Activated naive CD4-positive, alpha-beta T cell treated with anti-CD3 and anti-CD28 coated beads, Interleukin-2, amount 50 U/mL, for 24 hours (primary cell): Measurements from ENCODE around the gene TMEM184B.

Source experiments
- H3K27ac Mint-ChIP-seq: one replicate; pipeline ENCODE4 v1.8.0; 2021; ENCODE audit warnings: mild to moderate bottlenecking, mixed read lengths
- H3K27me3 Mint-ChIP-seq: one replicate; pipeline ENCODE4 v1.8.0; 2021; ENCODE audit warnings: mixed read lengths
- H3K36me3 Mint-ChIP-seq: one replicate; pipeline ENCODE4 v1.8.0; 2021; ENCODE audit warnings: mixed read lengths
- H3K4me1 Mint-ChIP-seq: one replicate; pipeline ENCODE4 v1.8.0; 2021; ENCODE audit warnings: mixed read lengths
- H3K4me3 Mint-ChIP-seq: one replicate; pipeline ENCODE4 v1.8.0; 2021; ENCODE audit warnings: mild to moderate bottlenecking, mixed read lengths
- H3K9me3 Mint-ChIP-seq: one replicate; pipeline ENCODE4 v1.8.0; 2021; ENCODE audit warnings: mixed read lengths

TMEM184B gene

DNA sequence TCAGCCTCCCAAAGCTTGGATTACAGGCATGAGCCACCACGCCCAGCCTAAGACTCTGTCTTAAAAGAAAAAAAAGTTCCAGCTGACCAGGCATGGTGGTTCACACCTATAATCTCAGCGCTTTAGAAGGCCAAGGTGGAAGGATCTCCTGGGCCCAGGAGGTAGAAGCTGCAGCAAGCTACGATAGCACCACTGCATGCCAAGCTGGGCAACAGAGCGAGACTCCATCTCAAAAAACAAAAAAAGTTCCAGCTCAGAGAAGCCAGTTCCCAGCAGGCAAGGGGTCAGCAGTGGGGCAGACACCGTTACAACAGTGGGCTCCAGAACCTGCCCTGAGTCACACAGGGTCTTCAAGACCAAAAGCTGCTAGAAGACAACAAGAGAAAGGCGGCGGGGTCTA lies 3.3 kb downstream of the TMEM184B start:
- Mint-ChIP-seq H3K4me3 (no peak overlapping the region), H3K4me1 (peaks cover 65% of the 10 kb centered on the region), H3K27ac (no peak overlapping the region), H3K9me3 (no peaks in the 10 kb centered on the region), H3K27me3 (no peaks in the 10 kb centered on the region), H3K36me3 (no peaks in the 10 kb centered on the region)

DNA sequence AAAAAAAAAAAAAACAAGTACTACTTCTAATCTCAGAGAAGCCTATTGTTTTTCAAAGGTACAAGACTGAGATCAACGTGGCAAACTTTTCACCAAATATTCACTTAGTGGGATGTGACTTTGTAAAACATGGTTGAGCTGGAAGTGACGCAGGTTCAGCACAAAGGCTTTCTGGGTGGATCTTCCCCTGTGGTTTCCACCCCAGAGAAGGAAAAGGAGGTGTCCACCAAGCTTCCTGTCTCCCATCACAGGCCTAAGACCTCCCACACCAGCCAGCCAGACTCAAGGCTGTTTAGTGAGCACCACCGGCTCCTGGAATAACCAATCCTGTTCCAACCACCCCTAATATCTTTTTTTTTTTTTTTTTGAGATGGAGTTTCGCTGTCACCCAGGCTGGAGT lies 5.7 kb downstream of the TMEM184B start:
- no peaks in the 10 kb centered on the region for H3K27me3 Mint-ChIP-seq
- peak overlapping the region; percentile 42 for H3K4me3 Mint-ChIP-seq
- H3K27ac Mint-ChIP-seq, result peak overlapping the region; percentile 63
- H3K9me3 Mint-ChIP-seq, result no peaks in the 10 kb centered on the region
- H3K36me3 Mint-ChIP-seq, result peaks cover 3% of the 10 kb centered on the region
- peaks cover 66% of the 10 kb centered on the region for H3K4me1 Mint-ChIP-seq

DNA sequence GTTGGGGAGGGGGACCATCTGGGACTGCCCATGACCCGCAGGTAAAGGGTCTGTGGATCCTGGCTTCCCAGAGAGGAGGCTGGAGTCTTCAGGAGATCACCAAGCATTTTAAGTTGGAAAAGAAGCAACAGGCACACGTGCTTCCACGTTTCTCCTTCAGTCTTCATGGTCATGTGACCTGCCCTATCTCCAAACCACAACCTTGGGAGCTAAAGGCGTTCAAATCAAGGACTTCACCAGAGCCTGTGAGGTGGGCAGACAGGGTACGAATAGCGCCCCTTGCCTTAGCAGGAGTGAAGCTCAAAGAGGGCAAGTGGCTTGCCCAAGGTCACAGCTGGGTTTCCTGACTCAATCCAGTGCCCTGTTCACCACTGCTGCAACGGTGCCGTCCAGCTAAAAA lies 6.7 kb downstream of the TMEM184B start:
- no peak overlapping the region for H3K4me3 Mint-ChIP-seq

DNA sequence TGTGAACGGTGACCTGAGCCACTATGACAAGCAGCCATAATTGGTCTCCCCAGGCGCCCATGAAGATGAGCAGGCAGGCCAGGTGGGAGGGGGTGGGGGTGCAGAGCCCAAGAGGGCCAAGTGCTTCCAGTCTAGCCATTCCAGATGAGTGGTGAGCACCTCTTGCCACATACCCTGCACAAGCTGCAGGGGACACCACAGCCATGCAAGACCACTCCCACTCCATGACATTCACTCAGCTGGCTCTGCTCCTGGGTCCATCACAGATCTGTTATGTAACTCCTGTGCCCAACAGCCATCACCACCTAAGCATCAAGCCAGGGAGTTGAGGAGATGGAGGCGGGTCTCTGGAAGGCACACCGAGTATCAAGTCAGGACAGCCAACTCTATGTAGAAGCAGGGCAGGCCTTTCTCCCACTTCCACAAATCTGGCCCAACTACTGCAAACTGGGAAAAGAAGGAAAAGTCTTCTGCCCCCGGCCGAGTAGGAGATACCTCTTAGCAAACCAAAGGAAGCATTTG lies 8.4 kb downstream of the TMEM184B start:
- Mint-ChIP-seq H3K4me3 (no peak overlapping the region), H3K27me3 (no peaks in the 10 kb centered on the region), H3K4me1 (peaks cover 59% of the 10 kb centered on the region), H3K27ac (no peak overlapping the region), H3K36me3 (peaks cover 3% of the 10 kb centered on the region), H3K9me3 (no peaks in the 10 kb centered on the region)

More for the DNA sequence above, 6.7 kb downstream of the TMEM184B start:
- Mint-ChIP-seq H3K27ac (peak overlapping the region; percentile 68), H3K9me3 (no peaks in the 10 kb centered on the region), H3K4me1 (peaks cover 64% of the 10 kb centered on the region), H3K27me3 (no peaks in the 10 kb centered on the region), H3K36me3 (peaks cover 3% of the 10 kb centered on the region)

DNA sequence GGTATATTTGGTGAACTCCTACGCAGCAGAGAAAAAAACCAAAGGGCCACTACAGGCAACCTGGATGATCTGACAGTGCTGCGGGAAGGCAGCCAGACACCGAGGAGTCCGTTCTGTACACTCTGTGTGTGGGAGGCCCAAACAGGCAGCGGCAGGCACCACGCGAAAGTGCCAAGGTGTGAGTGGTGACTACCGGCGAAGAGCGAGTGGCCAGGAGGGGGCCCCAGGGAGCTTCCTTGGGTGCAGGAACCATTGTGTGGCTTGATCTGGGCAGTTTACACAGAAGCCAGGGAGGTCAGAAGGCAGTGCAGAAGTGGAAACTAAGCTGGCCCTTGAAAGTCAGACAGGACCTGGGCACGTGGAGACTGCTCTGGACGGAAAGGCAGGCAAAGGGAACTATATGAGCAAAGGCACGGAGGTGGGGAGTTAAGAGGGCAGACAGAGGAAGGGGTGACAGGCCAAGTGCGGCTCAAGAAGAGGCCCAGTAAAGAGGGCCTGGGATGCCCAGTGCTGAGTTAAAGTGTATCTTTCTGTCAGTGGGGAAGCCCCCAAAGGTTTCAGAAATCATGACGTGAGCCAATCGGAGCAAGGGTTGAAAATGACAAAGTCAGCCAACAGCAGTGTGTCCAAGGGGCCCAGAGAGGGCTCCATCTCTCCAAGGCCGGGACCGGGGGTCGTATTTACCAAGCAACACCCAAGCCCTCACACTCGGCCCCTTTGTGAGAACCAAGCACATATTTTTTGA lies 10.6 kb downstream of the TMEM184B start:
- H3K4me3 Mint-ChIP-seq, result no peak overlapping the region

DNA sequence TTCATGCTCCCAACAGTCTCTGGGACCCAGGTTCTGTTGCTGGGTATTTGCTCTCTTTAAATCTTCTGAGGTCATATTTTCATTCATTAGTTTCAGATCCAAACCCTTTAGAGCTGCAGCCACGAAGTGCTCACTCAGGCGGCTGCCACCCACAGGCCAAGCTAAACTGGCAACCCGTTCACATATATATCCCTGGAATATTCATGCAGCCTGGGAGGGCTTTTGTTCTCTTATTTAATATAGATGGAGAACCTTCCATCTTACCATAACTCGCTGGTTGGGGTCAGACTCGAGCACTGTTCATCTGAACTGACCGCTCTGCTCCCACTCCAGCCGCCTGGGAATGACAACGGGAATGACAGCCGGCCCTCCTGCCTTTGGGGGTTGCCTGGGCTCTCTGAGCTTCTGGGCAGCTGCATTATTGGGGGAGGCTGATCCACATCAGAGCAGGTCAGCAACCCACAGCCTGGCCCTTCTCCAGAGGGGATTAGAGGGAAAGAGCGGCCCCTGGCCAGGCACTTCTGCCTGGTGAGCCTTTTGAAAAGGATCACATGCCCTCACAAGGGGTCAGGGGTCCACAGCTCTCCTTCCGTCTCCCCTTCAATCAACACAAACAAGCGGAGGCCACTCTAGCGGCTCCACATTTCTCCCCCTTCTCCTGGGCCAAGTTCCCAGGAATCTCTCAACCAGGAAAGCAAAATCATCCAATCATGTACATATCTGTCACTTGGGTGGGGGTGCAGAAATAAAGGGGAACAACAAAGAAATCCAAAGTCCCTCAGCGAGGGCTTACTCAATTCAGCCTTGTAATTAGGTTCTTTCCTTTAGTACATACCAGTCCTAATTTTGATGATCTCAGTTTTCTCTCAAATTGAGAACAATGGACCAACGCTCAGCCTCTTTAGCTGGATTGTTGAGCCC lies 11.8 kb downstream of the TMEM184B start:
- H3K9me3 Mint-ChIP-seq, result no peaks in the 10 kb centered on the region
- H3K27me3 Mint-ChIP-seq, result no peaks in the 10 kb centered on the region
- H3K36me3 Mint-ChIP-seq, result peaks cover 3% of the 10 kb centered on the region
- H3K27ac Mint-ChIP-seq, result peak overlapping the region; percentile 7
- H3K4me1 Mint-ChIP-seq, result peaks cover 40% of the 10 kb centered on the region
- H3K4me3 Mint-ChIP-seq, result no peak overlapping the region

More for the DNA sequence above, 10.6 kb downstream of the TMEM184B start:
- Mint-ChIP-seq H3K9me3 (no peaks in the 10 kb centered on the region), H3K4me1 (peaks cover 48% of the 10 kb centered on the region), H3K36me3 (peaks cover 3% of the 10 kb centered on the region), H3K27me3 (no peaks in the 10 kb centered on the region), H3K27ac (no peak overlapping the region)

DNA sequence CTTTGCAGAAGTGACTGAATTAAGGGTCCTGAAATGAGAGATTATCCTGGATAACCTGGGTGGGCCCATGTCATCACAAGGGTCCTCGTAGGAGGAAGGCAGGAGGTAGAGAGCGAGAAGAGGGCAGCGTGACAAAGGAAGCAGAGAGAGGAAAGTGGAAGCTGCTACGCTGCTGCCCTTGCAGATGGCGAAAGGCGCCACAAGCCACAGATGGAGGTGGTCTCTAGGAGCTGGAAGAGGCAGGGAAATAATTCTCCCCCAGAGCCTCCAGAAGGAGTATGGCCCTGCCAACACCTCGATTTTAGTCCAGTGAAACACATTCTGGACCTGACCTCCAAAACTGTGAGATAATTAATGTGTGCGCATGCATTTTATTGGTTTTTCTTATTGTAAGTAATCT lies 13.4 kb downstream of the TMEM184B start:
- no peak overlapping the region for H3K4me3 Mint-ChIP-seq
- H3K4me1 Mint-ChIP-seq, result peaks cover 33% of the 10 kb centered on the region
- H3K36me3 Mint-ChIP-seq, result peaks cover 3% of the 10 kb centered on the region
- H3K27me3 Mint-ChIP-seq, result no peaks in the 10 kb centered on the region
- no peak overlapping the region for H3K27ac Mint-ChIP-seq
- no peaks in the 10 kb centered on the region for H3K9me3 Mint-ChIP-seq

DNA sequence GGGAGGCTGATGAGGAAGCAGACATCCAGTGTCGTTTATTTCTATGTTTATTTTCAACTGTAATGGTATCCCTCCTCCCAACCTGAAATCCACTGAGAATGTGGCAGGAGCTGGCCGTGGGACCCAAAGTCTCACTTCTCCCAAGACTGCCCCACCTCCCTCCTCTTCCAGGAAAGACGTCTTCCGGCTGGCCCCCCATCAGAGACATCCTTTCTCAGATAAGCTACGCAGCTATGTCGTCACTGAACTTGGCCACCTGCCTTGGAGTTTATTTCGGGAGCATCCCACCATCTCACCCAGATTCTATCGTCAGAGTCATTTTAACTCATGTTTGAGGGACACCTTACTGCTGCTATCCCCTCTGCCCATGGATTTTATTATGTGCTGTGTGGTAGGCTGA lies 13.9 kb downstream of the TMEM184B start:
- H3K9me3 Mint-ChIP-seq, result no peaks in the 10 kb centered on the region
- H3K4me1 Mint-ChIP-seq, result peaks cover 31% of the 10 kb centered on the region
- H3K4me3 Mint-ChIP-seq, result no peak overlapping the region
- H3K27me3 Mint-ChIP-seq, result no peaks in the 10 kb centered on the region
- H3K27ac Mint-ChIP-seq, result no peak overlapping the region
- H3K36me3 Mint-ChIP-seq, result peaks cover 3% of the 10 kb centered on the region

DNA sequence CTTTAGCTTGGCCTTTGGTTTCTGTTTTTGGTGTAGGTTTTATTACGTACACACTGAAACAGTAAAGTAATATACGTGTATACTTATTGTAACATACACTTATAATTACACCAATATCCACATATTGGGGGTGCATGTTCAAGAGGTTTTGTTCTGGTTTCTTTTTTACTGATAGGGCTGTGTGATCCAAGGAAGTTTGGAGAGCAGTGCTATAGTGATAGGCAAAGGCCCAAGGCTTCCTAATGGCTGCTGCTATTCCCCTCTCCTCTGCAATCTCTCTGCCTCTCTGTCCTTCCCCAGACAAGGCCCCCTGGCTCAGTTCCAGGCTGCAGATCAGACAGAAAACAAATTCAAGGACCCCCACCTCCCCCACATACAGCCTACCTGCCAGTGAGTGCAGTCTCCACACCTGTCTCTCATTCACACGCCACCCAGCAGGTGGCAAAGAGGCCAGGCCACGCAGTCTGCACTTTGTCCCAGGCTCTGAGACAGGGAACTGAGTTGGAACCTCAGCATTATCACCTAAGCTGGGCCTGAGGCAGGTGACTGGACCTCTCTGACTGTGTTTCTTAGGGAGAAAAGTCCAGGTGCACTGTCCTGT lies 15.1 kb downstream of the TMEM184B start:
- H3K27ac Mint-ChIP-seq, result no peak overlapping the region
- no peaks in the 10 kb centered on the region for H3K9me3 Mint-ChIP-seq
- H3K27me3 Mint-ChIP-seq, result no peaks in the 10 kb centered on the region
- H3K4me3 Mint-ChIP-seq, result no peak overlapping the region
- peaks cover 3% of the 10 kb centered on the region for H3K36me3 Mint-ChIP-seq
- peaks cover 29% of the 10 kb centered on the region for H3K4me1 Mint-ChIP-seq

DNA sequence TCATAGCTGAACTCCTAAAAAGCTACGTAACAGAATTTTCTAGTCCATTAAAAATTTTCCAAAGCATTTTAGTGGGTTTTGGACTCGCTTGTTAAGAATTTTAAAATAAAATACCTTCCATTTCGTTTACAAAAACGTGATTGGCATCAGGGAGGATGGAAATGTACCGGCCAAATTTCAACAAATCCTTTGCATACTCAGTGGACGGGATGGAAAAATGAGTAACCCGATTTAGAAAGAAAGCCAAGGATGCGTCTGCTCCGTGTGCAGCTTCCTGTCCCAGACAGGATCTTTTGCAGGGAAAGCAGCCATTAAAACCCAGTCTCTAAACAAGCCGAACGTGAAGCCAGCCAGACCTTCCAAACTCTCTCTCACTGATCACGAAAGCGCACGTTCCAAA lies 15.6 kb downstream of the TMEM184B start:
- peaks cover 28% of the 10 kb centered on the region for H3K4me1 Mint-ChIP-seq
- no peaks in the 10 kb centered on the region for H3K9me3 Mint-ChIP-seq
- H3K4me3 Mint-ChIP-seq, result no peak overlapping the region
- peaks cover under 1% of the 10 kb centered on the region for H3K36me3 Mint-ChIP-seq
- no peak overlapping the region for H3K27ac Mint-ChIP-seq
- no peaks in the 10 kb centered on the region for H3K27me3 Mint-ChIP-seq

DNA sequence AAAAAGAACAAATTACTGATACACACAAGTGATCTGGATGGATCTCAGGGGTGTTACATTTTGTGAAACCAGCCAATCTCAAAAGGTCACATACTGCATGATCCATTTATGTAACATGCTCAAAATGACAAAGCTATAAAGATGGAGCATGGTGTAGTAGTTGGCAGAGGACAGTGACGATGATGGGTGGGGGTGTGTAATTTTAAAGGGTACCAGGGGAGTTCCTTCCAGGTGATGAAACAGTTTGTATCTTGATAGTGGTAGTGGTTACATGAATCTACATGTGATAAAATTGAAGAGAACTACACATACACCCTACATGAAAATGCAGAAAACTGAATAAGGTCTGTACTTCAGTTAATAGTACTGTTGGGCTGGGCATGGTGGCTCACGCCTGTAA lies 17.1 kb downstream of the TMEM184B start:
- Mint-ChIP-seq H3K4me3 (no peak overlapping the region), H3K36me3 (no peaks in the 10 kb centered on the region), H3K9me3 (no peaks in the 10 kb centered on the region), H3K27me3 (no peaks in the 10 kb centered on the region), H3K4me1 (peaks cover 21% of the 10 kb centered on the region), H3K27ac (no peak overlapping the region)

DNA sequence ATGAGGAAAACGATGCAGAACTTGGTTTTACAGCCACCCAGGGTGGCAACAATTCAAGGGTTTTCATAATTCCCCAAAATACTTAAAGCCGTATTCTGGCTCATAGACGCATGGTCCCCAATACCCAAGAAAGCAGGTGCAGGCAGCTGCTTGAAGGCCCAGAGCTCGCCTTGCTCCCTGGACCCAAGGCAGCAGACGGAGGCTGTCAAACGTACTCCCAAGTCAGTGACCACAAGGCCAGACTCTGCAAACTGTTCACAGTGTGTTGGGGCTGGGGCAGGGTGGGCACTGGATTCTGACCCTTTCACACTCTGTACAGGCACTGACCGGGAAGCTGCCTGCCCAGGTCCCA lies 21.5 kb downstream of the TMEM184B start:
- Mint-ChIP-seq H3K36me3 (peaks cover 3% of the 10 kb centered on the region), H3K27me3 (no peaks in the 10 kb centered on the region), H3K9me3 (peaks cover 4% of the 10 kb centered on the region), H3K4me1 (peaks cover 6% of the 10 kb centered on the region), H3K27ac (no peak overlapping the region), H3K4me3 (no peak overlapping the region)

DNA sequence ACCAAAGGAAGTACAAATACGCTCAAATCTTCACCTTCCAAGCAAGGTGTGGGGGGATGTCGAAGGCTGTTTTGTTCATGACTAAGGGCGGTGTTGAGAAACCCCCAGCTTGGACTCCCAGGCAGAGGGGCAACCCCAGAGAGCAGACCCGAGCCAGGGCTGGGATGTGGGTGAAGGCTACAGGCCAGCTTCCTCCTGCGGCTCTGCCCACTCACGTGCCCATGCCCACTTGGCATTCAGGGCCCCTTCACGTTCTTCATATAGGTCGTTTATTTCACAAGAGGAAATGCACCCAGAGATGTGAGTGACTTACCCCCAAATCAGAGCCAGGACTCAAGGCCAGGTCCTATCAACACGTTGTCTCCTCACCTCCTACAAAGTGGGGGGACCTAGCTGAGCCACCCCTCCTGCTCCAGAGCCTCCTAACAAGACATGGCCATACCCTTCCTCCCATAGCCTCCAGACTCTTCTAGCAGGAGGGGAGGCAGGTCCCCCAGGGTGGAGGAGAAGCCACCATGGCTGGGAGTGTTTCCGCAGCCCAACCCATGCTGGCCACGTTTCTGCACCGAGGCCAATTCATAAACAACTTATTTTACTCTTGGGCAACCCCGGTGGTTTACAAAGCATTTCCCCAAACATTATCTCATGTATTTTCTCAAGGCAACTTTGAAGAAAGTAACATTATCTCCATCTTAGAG lies 22.0 kb downstream of the TMEM184B start:
- Mint-ChIP-seq H3K27ac (no peak overlapping the region), H3K36me3 (peaks cover 3% of the 10 kb centered on the region), H3K27me3 (no peaks in the 10 kb centered on the region), H3K4me1 (peaks cover 6% of the 10 kb centered on the region), H3K9me3 (peaks cover 4% of the 10 kb centered on the region), H3K4me3 (no peak overlapping the region)

DNA sequence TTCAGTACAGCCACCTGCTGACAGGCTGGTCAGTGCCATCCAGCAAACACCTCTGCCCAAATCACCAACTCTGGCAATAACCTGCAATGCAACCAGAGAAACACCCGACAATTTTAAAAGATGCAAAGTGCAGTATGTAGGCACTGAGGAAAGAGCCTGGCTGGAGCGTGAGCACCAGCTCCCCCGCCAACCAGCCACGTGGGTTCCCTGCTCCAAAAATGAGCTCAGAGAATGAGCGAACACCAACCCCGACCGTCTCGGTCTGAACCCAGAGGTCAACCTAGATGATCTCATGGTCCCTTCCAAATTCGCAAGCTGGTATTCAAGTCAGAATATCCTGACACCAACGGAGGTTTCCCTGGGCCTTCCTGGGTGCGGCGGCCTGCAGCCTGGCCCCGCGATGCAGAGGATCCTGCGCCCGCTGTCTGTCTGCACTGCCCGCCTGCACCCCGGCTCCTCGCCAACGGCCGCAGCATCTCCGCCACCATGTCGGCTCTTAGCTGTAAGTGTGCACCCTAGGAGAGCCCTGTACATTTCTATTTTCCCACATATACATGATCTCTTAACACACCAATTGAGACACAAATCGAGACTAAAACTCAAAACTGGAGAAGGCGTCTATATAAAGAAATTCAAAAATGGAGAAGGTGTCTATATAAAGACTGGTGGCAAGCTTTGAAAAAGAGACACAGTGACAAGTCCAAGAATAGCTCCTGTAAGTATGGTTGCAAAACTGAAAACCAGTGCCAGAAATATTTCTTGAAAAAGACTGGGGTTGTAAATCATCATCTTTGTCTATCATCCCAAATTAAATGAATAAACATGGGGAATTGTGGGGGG lies 22.8 kb downstream of the TMEM184B start:
- Mint-ChIP-seq H3K36me3 (peaks cover 3% of the 10 kb centered on the region), H3K27me3 (no peaks in the 10 kb centered on the region), H3K27ac (no peak overlapping the region), H3K4me3 (no peak overlapping the region), H3K9me3 (peaks cover 4% of the 10 kb centered on the region), H3K4me1 (peaks cover 6% of the 10 kb centered on the region)
